ENCODE data around the gene WDR49.
"Not testable (repeated sequence)": the region's sequence is repeated elsewhere in the genome, so short reads cannot be mapped to it uniquely, and the experiment has no call there.

Gene WDR49

DNA sequence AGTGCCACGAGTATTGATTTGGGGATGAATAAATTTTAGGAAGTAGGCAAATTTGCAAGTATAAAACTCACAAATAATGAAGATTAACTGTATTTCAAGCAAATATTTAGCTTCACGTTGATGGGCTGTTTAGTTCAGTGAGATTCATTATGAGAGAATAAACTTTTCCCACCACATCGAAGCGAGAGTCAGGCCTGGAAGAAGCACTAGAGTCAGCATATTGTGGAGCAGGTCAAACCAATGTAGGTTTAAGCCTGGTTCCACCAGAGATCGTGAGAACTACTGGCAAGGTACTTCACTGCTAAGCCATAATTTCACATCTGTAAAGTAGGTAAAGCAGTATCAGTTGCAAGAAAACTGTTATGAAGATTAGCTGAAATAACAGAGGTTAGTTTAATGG, 22.3 kb downstream of the WDR49 start:
- DNase-seq (ENCODE audit: low read depth), result no peak
- no peak overlapping the region for H3K4me3 ChIP-seq (replicated peaks; ENCODE audit: low read depth, low read length)
- TF ChIP-seq, protein P1, sequence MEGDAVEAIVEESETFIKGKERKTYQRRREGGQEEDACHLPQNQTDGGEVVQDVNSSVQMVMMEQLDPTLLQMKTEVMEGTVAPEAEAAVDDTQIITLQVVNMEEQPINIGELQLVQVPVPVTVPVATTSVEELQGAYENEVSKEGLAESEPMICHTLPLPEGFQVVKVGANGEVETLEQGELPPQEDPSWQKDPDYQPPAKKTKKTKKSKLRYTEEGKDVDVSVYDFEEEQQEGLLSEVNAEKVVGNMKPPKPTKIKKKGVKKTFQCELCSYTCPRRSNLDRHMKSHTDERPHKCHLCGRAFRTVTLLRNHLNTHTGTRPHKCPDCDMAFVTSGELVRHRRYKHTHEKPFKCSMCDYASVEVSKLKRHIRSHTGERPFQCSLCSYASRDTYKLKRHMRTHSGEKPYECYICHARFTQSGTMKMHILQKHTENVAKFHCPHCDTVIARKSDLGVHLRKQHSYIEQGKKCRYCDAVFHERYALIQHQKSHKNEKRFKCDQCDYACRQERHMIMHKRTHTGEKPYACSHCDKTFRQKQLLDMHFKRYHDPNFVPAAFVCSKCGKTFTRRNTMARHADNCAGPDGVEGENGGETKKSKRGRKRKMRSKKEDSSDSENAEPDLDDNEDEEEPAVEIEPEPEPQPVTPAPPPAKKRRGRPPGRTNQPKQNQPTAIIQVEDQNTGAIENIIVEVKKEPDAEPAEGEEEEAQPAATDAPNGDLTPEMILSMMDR (IDR thresholded peaks at IDR 0.05; ENCODE audit: low read length, missing control alignments), result no peak

DNA sequence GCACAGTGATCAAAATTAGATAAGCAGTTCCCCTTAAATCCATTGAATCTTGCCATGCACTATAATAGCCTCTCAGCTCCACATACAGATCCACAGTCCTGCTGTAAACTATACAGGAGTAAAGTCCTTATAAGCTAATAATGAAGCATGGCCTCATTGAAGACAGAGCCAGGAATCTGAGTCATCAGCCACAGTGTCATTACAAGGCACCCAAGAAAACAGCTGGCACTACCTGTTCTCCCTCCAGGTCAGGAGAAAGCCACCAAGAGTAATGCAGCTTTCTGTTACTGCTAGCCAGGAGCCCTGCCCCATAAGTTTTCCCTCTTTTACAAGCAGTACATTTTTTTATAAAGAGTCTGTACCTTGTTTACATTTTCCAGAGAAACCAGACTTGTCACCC, 27.3 kb downstream of the WDR49 start:
- H3K4me3 ChIP-seq (replicated peaks; ENCODE audit: low read depth, low read length), result no peak overlapping the region
- no peak for DNase-seq (ENCODE audit: low read depth)
- TF ChIP-seq, protein P1 (IDR thresholded peaks at IDR 0.05; ENCODE audit: low read length, missing control alignments), result no peak

DNA sequence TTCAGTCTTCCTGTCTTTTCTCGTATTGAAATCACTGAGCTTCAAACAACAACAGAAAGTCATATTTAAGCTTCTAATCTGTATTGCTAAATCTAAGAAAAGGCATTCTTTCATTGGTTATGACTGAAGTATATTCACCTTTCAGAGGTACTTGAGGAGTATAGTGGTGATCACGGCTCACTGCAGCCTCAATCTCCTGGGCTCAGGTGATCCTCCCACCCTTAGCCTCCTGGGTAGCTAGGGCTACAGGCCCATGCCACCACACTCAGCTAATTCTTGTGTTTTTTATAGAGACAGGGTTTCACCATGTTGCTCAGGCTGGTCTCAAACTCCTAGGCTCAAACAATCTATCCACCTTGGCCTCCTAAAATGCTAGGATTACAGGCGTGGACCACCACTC, 38.7 kb downstream of the WDR49 start:
- TF ChIP-seq, protein P1 (IDR thresholded peaks at IDR 0.05; ENCODE audit: low read length, missing control alignments), result no peak
- no peak for DNase-seq (ENCODE audit: low read depth)
- H3K4me3 ChIP-seq (replicated peaks; ENCODE audit: low read depth, low read length), result no peak overlapping the region

DNA sequence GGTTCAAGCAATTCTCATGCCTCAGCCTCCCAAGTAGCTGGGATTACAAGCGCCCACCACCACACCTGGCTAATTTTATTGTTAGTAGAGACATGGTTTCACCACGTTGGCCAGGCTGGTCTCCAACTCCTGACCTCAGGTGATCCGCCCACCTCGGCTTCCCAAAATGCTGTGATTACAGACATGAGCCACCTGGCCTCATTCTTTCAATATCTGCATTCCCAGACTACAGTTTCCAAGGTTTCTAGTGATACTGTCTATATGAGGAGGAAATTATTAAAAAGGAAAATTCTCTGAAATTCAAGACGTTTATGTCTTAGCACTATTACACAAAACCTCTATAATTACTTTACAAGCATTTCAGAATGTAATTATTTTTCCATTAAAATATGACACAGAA, 39.5 kb downstream of the WDR49 start:
- H3K4me3 ChIP-seq (replicated peaks; ENCODE audit: low read depth, low read length); DNase-seq (ENCODE audit: low read depth): not testable (repeated sequence)

DNA sequence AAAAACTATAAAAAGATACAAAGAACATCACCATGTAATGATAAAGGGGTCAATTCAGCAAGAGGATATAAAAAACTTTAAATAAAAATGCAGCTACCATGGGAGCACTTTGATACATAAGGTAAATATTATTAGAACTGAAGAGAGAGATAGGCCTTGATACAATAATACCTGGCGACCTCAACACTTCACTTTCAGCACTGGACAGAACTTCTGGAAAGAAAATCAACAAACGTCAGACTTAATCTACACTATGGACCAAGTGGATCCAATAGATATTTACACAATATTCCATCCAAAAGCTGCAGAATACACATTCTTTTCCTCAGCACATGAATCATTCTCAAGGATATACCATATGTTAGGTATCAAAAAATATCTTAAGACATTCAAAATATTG, 42.0 kb downstream of the WDR49 start:
- TF ChIP-seq, protein P1 (IDR thresholded peaks at IDR 0.05; ENCODE audit: low read length, missing control alignments), result no peak
- no peak overlapping the region for H3K4me3 ChIP-seq (replicated peaks; ENCODE audit: low read depth, low read length)
- no peak for DNase-seq (ENCODE audit: low read depth)

DNA sequence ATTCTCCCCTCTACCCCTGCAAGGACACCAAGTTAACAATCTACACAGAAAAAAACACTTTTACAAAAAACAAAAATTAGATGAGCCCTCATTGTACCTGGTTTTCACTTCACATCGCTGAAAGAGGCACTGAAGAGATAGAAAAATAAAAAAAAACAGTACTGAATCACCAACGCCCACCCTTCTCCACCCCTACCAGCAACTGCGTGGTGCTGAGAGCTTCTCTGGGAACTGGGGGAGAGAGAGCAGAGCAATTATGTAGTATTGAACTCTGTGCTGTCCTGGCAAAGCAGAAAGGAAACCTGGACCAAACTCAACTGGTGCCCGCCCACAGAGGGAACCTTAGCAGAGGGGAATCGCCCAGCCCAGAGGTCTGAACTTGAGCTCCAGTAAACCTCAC, 44.6 kb downstream of the WDR49 start:
- H3K4me3 ChIP-seq (replicated peaks; ENCODE audit: low read depth, low read length), result no peak overlapping the region
- DNase-seq (ENCODE audit: low read depth), result no peak
- TF ChIP-seq, protein P1 (IDR thresholded peaks at IDR 0.05; ENCODE audit: low read length, missing control alignments), result no peak

DNA sequence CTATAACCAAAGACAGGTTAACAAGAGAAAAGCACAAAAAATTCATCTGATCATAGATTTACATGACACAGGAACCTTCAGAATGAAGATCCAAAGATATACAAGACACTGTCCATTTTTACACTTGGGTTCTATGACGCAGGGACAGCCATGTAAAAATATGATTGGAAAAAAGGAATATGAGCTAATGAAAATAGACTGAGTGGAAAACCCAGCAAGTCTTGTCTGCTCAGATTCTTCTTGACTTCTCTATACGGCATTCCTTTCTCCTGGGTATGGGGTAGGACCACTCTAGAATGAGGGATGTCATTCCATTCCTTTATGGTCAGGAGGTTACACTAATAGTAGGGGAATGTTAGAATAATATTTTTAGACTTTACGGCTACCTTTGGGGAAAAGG, 46.9 kb downstream of the WDR49 start:
- DNase-seq (ENCODE audit: low read depth), result no peak
- TF ChIP-seq, protein P1 (IDR thresholded peaks at IDR 0.05; ENCODE audit: low read length, missing control alignments), result no peak

DNA sequence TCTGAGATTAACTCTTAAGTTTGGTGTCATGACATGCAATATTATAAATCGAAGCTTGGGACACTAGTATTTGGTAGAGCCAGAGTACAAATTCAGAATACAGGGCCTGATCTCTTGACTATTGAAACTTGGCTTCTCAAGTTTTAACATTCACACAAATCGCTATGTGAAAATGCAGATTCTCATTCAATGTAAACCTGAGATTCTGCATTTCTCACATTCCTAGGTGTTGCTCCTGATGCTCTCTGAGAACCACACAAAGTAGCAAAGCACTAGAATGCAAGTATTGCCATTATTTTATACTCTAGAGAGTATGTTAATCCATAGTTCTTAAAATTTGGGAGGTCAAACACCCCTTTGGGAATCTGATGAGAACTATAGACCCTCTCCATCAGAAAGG, 47.9 kb downstream of the WDR49 start:
- TF ChIP-seq, protein P1 (IDR thresholded peaks at IDR 0.05; ENCODE audit: low read length, missing control alignments), result no peak
- no peak overlapping the region for H3K4me3 ChIP-seq (replicated peaks; ENCODE audit: low read depth, low read length)
- DNase-seq (ENCODE audit: low read depth), result no peak

More for the DNA sequence above, 46.9 kb downstream of the WDR49 start:
- no peak overlapping the region for H3K4me3 ChIP-seq (replicated peaks; ENCODE audit: low read depth, low read length)
